ENCODE results near the gene TMEM219. TPM values are rescaled to one million over a fixed set of nuclear protein-coding genes. Genes with fewer than 3 reads are reported as not detected.

TMEM219 gene
- total and polyA plus RNA-seq, 2 experiments from 2014 or later, result 106 to 189 TPM

GRCh38 chr16:29990034-29990433 is 28.2 kb downstream of the TMEM219 start:
- no peaks in the 10 kb centered on the region for H3K9me2 ChIP-seq (replicated peaks; ENCODE audit: insufficient read depth)
- no peak overlapping the region for H3K27ac ChIP-seq
- peaks cover 9% of the 10 kb centered on the region for H3K4me1 ChIP-seq (ENCODE audit: insufficient read depth)
- TF ChIP-seq EZH2phosphoT487 (IDR thresholded peaks at IDR 0.05; ENCODE audit: low read depth, severe bottlenecking, unreplicated experiment), result no peak
- no peak for TF ChIP-seq CTCF (IDR thresholded peaks at IDR 0.05; ENCODE audit: poor library complexity)
- TF ChIP-seq EZH2 (IDR thresholded peaks at IDR 0.05; ENCODE audit: borderline replicate concordance), result no peak
- no peaks in the 10 kb centered on the region for H3K9me3 ChIP-seq (ENCODE audit: low read depth)
- no peak overlapping the region for H3K4me3 ChIP-seq
- H3K36me3 ChIP-seq (replicated peaks; ENCODE audit: insufficient read depth, low read depth), result no peaks in the 10 kb centered on the region
- no peaks in the 10 kb centered on the region for H3K79me2 ChIP-seq
- no peak for DNase-seq (ENCODE audit: low spot score)
- no peak overlapping the region for H2AFZ ChIP-seq
- no peak overlapping the region for H3K4me2 ChIP-seq
- 73% methylated on average over 2 of the region's 2 CpGs for WGBS (ENCODE audit: low lambda C conversion rate, missing lambda C conversion rate)
- no peaks in the 10 kb centered on the region for H4K20me1 ChIP-seq (ENCODE audit: insufficient read depth, poor library complexity, severe bottlenecking)
- no peaks in the 10 kb centered on the region for H3K27me3 ChIP-seq

DNA sequence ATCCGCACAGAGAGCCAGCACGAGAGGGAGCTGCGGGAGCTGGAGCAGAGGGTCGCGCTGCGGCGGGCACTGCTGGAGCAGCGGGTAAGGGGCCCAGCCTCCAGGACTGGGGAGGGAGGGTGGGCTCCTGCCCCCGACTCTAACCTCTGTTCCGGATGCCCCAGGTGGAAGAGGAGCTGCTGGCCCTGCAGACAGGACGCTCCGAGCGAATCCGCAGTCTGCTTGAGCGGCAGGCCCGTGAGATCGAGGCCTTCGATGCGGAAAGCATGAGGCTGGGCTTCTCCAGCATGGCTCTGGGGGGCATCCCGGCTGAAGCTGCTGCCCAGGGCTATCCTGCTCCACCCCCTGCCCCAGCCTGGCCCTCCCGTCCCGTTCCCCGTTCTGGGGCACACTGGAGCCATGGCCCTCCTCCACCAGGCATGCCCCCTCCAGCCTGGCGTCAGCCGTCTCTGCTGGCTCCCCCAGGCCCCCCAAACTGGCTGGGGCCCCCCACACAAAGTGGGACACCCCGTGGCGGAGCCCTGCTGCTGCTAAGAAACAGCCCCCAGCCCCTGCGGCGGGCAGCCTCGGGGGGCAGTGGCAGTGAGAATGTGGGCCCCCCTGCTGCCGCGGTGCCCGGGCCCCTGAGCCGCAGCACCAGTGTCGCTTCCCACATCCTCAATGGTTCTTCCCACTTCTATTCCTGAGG is 29.1 kb downstream of the TMEM219 start:
- no peaks in the 10 kb centered on the region for H4K20me1 ChIP-seq (ENCODE audit: insufficient read depth, poor library complexity, severe bottlenecking)
- DNase-seq (ENCODE audit: low spot score), result no peak
- no peaks in the 10 kb centered on the region for H3K36me3 ChIP-seq (replicated peaks; ENCODE audit: insufficient read depth, low read depth)
- H3K9me2 ChIP-seq (replicated peaks; ENCODE audit: insufficient read depth), result no peaks in the 10 kb centered on the region
- no peak for TF ChIP-seq EZH2phosphoT487 (IDR thresholded peaks at IDR 0.05; ENCODE audit: low read depth, severe bottlenecking, unreplicated experiment)
- no peak for TF ChIP-seq EZH2 (IDR thresholded peaks at IDR 0.05; ENCODE audit: borderline replicate concordance)
- TF ChIP-seq CTCF (IDR thresholded peaks at IDR 0.05; ENCODE audit: poor library complexity), result no peak
- no peaks in the 10 kb centered on the region for H3K27me3 ChIP-seq
- no peaks in the 10 kb centered on the region for H3K79me2 ChIP-seq
- no peak overlapping the region for H3K4me2 ChIP-seq
- H3K4me3 ChIP-seq, result no peak overlapping the region
- no peaks in the 10 kb centered on the region for H3K9me3 ChIP-seq (ENCODE audit: low read depth)
- no peak overlapping the region for H3K27ac ChIP-seq
- no peak overlapping the region for H2AFZ ChIP-seq
- H3K4me1 ChIP-seq (ENCODE audit: insufficient read depth), result peaks cover 9% of the 10 kb centered on the region
- 95% methylated on average over 25 of the region's 35 CpGs for WGBS (ENCODE audit: low lambda C conversion rate, missing lambda C conversion rate)

DNA sequence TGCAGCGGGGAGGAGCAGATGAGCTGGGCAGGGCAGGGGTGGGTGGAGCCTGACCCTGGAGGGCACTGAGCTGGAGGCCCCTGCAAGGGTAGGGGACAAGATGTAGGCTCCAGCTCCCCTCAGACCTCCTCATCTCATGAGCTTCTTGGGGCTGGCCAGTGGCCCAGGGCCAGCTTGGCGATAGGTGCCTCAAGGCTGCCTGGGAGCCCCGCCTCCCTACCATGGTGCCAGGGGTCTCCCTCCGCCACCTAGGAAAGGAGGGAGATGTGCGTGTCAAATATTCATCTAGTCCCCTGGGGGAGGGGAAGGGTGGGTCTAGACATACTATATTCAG is 29.7 kb downstream of the TMEM219 start:
- DNase-seq (ENCODE audit: low spot score), result no peak
- TF ChIP-seq EZH2phosphoT487 (IDR thresholded peaks at IDR 0.05; ENCODE audit: low read depth, severe bottlenecking, unreplicated experiment) (no peak), CTCF (IDR thresholded peaks at IDR 0.05; ENCODE audit: poor library complexity) (no peak), EZH2 (IDR thresholded peaks at IDR 0.05; ENCODE audit: borderline replicate concordance) (no peak)
- Histone ChIP-seq H3K27ac (no peak overlapping the region), H3K9me2 (replicated peaks; ENCODE audit: insufficient read depth) (no peaks in the 10 kb centered on the region), H3K27me3 (no peaks in the 10 kb centered on the region), H3K36me3 (replicated peaks; ENCODE audit: insufficient read depth, low read depth) (no peaks in the 10 kb centered on the region), H3K4me2 (no peak overlapping the region), H3K79me2 (no peaks in the 10 kb centered on the region), H3K4me3 (no peak overlapping the region), H3K9me3 (ENCODE audit: low read depth) (no peaks in the 10 kb centered on the region), H3K4me1 (ENCODE audit: insufficient read depth) (peaks cover 9% of the 10 kb centered on the region), H2AFZ (no peak overlapping the region), H4K20me1 (ENCODE audit: insufficient read depth, poor library complexity, severe bottlenecking) (no peaks in the 10 kb centered on the region)
- 89% methylated on average over 5 of the region's 5 CpGs for WGBS (ENCODE audit: low lambda C conversion rate, missing lambda C conversion rate)
